GM12872 (cell line): ENCODE results near the gene NRARP.

ENCODE experiments used
- CTCF ChIP-seq: IDR thresholded peaks from 3 replicates; pipeline ENCODE4 v1.5.1; 2011; ENCODE audit warnings: low read depth, mild to moderate bottlenecking, low read length, moderate library complexity; ENCODE audit not compliant: insufficient read depth

The NRARP gene

GRCh38 chr9:137253717-137254623 lies 48.1 kb downstream of the NRARP start:
- no peak for TF ChIP-seq CTCF

DNA sequence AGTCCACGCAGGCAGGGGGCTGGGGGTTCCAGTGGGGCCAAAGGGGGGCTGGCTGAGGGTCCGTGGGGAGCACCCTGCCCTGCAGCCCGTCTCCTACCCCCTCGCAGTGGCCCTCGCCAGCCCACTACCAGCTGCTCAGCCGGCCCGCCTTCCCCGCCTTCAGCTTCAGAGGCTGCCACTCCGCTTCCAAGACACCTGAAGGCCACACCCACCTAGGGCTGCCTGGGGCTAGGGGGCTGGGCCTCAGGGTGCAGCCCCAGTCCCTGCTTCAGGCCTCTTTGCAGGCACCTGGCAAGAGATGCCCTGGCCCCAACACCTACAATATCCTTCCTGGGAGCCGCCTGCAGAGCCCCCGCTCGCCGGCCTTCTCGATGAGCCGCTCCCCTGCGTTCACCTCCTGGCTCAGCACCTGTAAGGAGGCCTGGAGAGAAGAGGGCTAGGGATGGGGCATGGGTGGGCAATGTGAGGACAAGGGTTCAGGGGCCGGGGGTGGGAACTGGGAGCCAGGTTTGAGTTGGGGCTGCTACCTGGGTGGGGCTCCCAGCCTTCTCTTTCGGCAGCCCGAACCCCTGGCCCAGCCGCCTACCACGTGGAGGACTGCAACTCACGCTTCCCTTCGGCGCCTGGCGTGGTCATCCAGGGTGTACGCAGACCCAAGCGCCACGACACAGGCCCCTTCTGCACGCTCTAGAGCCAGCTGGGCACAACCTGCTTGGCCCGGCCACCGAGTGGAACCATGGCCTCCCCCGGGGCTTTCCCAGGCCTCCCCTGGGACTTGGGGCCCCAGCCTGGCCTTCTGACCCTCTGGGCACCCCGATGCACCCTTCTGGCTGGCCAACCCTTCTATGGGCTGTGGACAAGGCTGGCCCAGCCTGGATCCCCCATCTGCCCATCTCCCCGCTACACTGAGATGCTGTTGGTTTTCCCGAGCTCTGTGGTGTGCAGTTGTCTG lies 49.2 kb downstream of the NRARP start:
- no peak for TF ChIP-seq CTCF

GRCh38 chr9:137251490-137252268 lies 50.4 kb downstream of the NRARP start:
- no peak for TF ChIP-seq CTCF

DNA sequence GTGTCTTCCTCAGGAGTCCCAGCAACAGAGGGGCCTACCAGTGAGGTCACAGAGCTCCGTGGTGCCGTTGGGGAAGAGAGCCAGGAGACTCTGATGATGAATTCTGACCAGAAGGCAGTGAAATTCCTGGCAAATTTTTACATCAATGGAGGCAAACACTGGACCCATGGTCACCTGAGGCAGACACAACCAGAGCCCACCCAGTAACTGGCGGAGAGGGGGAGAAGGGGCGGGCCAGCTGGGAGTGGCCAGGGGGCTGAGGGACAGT lies 50.9 kb downstream of the NRARP start, which contains the start of gene STPG3:
Gene STPG3 (plus strand): TSS at position 93 of the 268 bp plus-strand sequence. CDS start 1 bp downstream, at position 94.
- no peak for TF ChIP-seq CTCF

DNA sequence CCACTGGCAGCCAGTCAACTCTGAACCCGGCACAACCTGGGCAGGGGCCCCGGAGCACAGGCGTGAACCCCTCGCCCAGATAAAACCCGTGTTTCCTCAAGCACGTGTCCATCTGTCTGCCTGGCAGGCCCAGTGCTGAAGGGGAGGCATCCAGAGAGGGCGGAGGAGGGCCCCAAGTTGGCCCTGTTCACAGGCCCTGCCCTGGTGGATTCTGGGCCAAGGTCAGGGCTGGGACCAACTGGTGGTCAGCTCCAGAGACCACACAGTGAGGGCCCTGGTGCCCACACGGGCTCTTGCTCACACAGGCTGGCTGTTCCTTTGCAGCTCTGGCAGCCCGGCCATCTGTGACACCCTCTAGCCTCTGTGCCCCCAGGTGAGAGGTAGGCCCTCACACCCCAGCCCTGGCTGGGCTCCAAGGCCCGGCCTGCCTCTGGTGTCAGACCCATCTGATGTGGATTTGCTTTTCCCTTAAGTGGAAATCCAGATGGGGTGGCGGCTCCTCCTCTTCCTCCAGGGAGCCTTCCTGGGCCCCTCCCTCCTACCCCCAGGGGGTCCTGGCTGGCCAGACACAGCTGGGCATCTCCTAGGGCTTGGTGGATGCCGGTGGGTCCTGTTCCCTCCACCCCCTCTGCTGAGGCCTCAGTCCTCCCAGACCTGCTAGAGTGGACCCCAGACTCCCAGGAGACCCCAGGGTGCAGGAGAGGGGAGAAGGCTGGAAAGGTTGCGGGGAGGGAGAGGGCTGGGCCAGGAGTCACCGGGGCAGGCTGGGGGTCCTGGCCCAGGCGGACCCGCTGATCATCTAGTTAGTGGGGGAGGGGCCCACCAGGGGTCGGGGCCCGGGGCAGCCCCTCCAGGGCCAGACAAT lies 51.5 kb downstream of the NRARP start:
- TF ChIP-seq CTCF = no peak
